HTR-8/SVneo (cell line): ENCODE measurements around the gene ITGA7.

Experiments used
- DNase-seq: peaks from one replicate; pipeline ENCODE4 v3.0.0; 2011; ENCODE audit warnings: low spot score, mixed read lengths; ENCODE audit not compliant: insufficient read length
- FAIRE-seq: peaks from 2 replicates; lab custom pipeline; 2011; peaks lifted over from hg19 to GRCh38; lab: Jason Lieb, UNC

Gene ITGA7

GRCh38 chr12:55704824-55705718 lies 2.6 kb downstream of the ITGA7 start:
- DNase-seq = no peak
- no peak for FAIRE-seq

- DNase-seq (no peak), FAIRE-seq (no peak)
These were observed 3.6 kb downstream of the ITGA7 start for GRCh38 chr12:55703901-55704761.

- FAIRE-seq (no peak), DNase-seq (no peak)
These were observed 4.4 kb downstream of the ITGA7 start for GRCh38 chr12:55703288-55703687.

DNA sequence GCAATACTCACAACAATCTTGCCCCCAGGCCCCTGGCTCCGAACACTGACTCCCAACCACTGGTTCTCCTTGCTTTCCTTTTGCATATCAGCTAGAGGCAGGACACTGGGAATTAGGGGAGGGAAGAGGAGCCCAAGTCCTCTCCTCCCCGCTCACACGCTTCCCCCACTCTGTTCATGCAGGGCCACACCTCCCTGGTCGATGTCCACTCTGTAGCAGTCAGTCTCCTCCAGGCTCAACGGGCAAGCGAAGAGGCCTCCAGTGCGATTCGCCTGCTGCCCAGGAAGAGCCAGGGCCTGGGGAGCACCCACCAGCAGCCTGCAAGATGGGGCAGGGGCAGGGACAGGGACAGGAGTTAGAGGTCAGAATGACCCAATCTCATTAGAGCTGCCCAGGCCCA lies 4.8 kb downstream of the ITGA7 start:
- FAIRE-seq (no peak), DNase-seq (no peak)

- no peak for FAIRE-seq
- DNase-seq = no peak
These were observed 7.3 kb downstream of the ITGA7 start for GRCh38 chr12:55700255-55701018.

DNA sequence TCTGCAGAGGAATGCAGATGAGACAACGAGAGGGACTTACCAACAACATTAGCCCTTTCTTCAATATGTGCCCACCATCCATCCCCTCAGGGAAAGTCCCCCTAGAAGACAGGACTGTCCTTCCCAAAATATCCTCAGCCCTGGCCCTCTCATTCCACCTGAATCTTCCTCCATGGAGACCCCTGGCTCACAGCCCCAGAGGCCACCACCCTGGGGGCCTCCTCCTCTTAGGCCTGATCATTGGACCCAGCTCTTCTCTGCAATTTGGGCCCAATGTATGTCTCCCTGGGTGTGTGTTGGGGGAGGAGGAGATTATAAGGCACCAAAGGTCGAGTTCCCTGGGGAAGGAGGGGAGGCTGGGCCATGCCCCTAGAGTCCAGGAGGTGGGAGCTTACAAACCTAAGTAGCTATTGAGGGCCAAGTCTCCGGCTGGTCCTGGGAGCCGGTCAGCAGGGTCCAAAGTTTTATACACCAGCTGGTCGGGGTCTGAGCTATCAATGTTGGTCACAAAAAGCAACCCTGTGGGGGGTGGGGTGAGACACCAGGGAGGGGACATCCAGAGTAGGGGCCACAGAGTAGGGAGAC lies 8.1 kb downstream of the ITGA7 start:
- no peak for FAIRE-seq

DNA sequence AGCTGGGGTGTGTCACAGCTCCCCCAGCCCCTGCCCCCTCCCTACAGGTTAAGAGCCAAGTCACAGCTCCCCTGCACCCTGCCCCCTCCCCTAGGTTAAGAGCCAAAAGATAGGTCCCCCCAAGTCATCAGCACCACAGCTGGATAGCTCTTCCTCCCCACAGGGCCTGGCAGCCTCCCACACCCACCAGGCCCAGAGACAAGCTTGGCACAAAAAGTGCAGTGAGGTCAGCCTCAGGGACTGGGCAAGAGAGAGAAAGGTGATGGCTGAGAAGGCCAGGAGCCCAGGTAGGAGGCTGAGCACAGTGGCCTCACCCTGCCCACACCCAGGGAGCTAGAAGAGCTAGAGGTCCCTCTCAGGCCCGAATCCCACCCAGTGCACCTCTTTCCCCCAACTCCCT lies 8.7 kb downstream of the ITGA7 start:
- FAIRE-seq = no peak

More for the DNA sequence above, 8.1 kb downstream of the ITGA7 start:
- DNase-seq = no peak

GRCh38 chr12:55698241-55698955 lies 9.3 kb downstream of the ITGA7 start:
- DNase-seq = no peak
- FAIRE-seq = no peak

More for the DNA sequence above, 8.7 kb downstream of the ITGA7 start:
- DNase-seq = no peak

GRCh38 chr12:55697686-55698085 lies 10.0 kb downstream of the ITGA7 start:
- no peak for DNase-seq
- no peak for FAIRE-seq

GRCh38 chr12:55696796-55697462 lies 10.8 kb downstream of the ITGA7 start:
- no peak for FAIRE-seq
- DNase-seq = no peak

DNA sequence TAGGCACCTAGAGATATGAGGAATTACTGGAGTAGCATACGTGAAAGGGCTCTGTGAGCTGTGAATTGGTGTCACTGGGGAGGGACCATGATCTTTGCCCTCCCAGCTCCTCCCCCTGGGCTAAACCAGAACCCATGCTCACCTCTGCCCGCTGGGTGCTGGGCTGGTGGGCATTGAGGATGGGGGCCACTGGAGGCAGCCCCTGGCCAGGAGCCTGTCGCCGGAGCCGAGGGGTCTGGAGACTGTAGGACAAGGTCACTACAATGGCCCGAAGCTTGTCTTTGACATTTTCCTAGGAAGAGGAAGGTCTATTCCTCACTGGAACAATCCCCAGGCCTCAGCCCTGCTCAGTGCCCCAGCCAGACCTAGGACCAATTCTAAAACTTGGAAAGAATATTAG lies 11.6 kb downstream of the ITGA7 start:
- FAIRE-seq = no peak
- DNase-seq = no peak

GRCh38 chr12:55695349-55695748 lies 12.4 kb downstream of the ITGA7 start:
- FAIRE-seq = no peak
- DNase-seq = no peak

GRCh38 chr12:55694651-55695050 lies 13.1 kb downstream of the ITGA7 start:
- no peak for DNase-seq
- no peak for FAIRE-seq

DNA sequence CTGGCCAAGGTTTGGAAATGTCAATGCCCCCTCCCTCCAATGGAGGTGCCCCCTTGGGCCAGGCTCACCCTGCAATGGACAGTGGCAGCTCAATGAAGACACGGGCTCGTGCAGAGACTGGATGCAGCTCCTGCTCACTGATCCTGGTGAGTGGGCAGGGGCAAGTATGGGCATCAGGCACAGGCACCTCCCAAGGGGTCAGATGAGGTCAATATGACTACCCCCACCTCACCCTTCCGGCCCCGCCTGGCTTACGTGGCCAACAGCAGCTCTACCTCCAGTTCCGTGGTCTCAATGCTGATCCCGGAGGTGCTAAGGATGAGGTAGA lies 13.6 kb downstream of the ITGA7 start:
- DNase-seq (no peak), FAIRE-seq (no peak)

GRCh38 chr12:55693323-55694187 lies 14.1 kb downstream of the ITGA7 start:
- DNase-seq (no peak), FAIRE-seq (no peak)

- FAIRE-seq (no peak), DNase-seq (no peak)
These were observed 14.9 kb downstream of the ITGA7 start for GRCh38 chr12:55692631-55693322.
